AG10803 (cell line): Measurements from ENCODE around the gene NR1H4.

Experiments
- DNase-seq: peaks from one replicate; pipeline ENCODE4 v3.0.0; 2010; ENCODE audit warnings: low read depth
- H3K4me3 ChIP-seq: 2 replicates; pipeline ENCODE4 v1.5.1; 2011; ENCODE audit warnings: mild to moderate bottlenecking, low read length, control low read depth
- CTCF ChIP-seq: conservative IDR thresholded peaks from 2 replicates; pipeline ENCODE4 v1.5.1; 2011; ENCODE audit warnings: mild to moderate bottlenecking, low read length, control low read depth, inconsistent platforms

Gene NR1H4

GRCh38 chr12:100564905-100565467, 91.3 kb downstream of the NR1H4 start:
- H3K4me3 ChIP-seq, result no peak overlapping the region
- no peak for TF ChIP-seq CTCF

GRCh38 chr12:100565987-100566545, 92.4 kb downstream of the NR1H4 start:
- no peak for DNase-seq
- TF ChIP-seq CTCF, result no peak
- no peak overlapping the region for H3K4me3 ChIP-seq

More at GRCh38 chr12:100564905-100565467, 91.3 kb downstream of the NR1H4 start:
- no peak for DNase-seq

- H3K4me3 ChIP-seq, result no peak overlapping the region
- no peak for TF ChIP-seq CTCF
- DNase-seq, result no peak
These were observed 93.4 kb downstream of the NR1H4 start for GRCh38 chr12:100566887-100567637.

- DNase-seq, result no peak
- TF ChIP-seq CTCF, result no peak
- no peak overlapping the region for H3K4me3 ChIP-seq
These were observed 94.3 kb downstream of the NR1H4 start for GRCh38 chr12:100567945-100568344.

GRCh38 chr12:100572184-100572583, 98.5 kb downstream of the NR1H4 start:
- DNase-seq, result no peak
- no peak overlapping the region for H3K4me3 ChIP-seq
- no peak for TF ChIP-seq CTCF

GRCh38 chr12:100573292-100574186, 99.9 kb downstream of the NR1H4 start, which contains the start of gene GAS2L3:
GAS2L3 (plus strand) TSS chr12:100573684; CDS start chr12:100594905, 21,221 bp downstream.
- DNase-seq, result peak; percentile 74
- H3K4me3 ChIP-seq, result peak within 1 kb of the TSS; percentile 89
- no peak for TF ChIP-seq CTCF
